AG09319 (cell line): ENCODE measurements around the gene IL1RAP.

Experiments used
- DNase-seq: peaks from one replicate; pipeline ENCODE4 v3.0.0-alpha.2; 2010; ENCODE audit warnings: low read depth; ENCODE audit errors: extremely low read depth
- TF ChIP-seq, protein P1 (sequence below): IDR thresholded peaks from 2 replicates; pipeline ENCODE4 v1.5.1; 2011; ENCODE audit warnings: low read depth, mild to moderate bottlenecking, inconsistent platforms, low read length, moderate library complexity

IL1RAP gene

GRCh38 chr3:190497811-190498210, 16.1 kb upstream of the IL1RAP start:
- TF ChIP-seq, protein P1, sequence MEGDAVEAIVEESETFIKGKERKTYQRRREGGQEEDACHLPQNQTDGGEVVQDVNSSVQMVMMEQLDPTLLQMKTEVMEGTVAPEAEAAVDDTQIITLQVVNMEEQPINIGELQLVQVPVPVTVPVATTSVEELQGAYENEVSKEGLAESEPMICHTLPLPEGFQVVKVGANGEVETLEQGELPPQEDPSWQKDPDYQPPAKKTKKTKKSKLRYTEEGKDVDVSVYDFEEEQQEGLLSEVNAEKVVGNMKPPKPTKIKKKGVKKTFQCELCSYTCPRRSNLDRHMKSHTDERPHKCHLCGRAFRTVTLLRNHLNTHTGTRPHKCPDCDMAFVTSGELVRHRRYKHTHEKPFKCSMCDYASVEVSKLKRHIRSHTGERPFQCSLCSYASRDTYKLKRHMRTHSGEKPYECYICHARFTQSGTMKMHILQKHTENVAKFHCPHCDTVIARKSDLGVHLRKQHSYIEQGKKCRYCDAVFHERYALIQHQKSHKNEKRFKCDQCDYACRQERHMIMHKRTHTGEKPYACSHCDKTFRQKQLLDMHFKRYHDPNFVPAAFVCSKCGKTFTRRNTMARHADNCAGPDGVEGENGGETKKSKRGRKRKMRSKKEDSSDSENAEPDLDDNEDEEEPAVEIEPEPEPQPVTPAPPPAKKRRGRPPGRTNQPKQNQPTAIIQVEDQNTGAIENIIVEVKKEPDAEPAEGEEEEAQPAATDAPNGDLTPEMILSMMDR: no peak
- no peak for DNase-seq

GRCh38 chr3:190498293-190498692, 15.6 kb upstream of the IL1RAP start:
- no peak for DNase-seq
- TF ChIP-seq, protein P1: no peak

DNA sequence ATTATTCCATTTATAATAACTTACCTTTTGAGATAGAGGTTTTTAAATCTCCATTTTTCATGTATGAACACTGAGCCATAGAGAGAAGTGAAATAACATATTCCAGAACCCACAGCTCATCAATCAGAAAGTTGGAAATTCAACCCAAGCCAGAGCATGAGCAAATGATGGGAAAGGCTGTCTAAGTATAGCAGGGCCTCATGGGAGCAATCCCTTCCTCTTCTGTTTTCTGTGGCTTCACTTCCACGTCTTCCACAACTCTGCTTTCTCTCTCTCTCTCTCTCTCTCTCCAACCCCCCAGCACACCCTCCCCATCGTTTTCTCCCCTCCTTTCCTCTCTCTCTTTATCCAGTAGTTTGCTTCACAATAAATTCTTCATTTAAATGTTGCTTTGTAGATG, 14.8 kb upstream of the IL1RAP start:
- TF ChIP-seq, protein P1: no peak
- no peak for DNase-seq

DNA sequence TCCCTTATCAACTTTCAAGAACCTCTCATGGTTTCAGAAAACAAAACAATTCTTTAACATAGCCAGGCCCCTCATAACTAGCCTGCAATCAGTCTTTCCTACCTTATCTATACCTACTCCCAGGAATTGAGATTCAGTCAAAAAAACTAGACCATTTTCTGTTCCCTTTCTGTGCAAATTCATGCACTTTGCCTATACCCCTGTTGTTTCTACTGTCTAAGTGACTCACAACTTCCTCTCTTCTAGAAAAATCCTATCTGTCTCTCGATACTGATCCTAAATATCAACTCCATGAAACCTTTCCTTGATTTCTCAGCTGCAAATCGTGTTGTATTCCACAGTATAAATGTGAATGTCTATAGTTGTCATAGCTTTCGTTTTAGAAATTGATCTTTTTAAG, 10.9 kb upstream of the IL1RAP start:
- DNase-seq: no peak
- TF ChIP-seq, protein P1: no peak

GRCh38 chr3:190504354-190505125, 9.3 kb upstream of the IL1RAP start:
- DNase-seq: no peak
- TF ChIP-seq, protein P1: peak; percentile 1

GRCh38 chr3:190505381-190506003, 8.4 kb upstream of the IL1RAP start:
- TF ChIP-seq, protein P1: no peak
- no peak for DNase-seq

- TF ChIP-seq, protein P1: no peak
Observed at GRCh38 chr3:190506271-190506670, 7.6 kb upstream of the IL1RAP start.

More at GRCh38 chr3:190506271-190506670, 7.6 kb upstream of the IL1RAP start:
- no peak for DNase-seq
